Right atrium auricular region (tissue), 2 donors: ENCODE measurements around the gene ALDH4A1. TPM values are rescaled to one million over a fixed set of nuclear protein-coding genes. Genes with fewer than 3 reads are reported as not detected.
"Not testable (repeated sequence)": the region's sequence is repeated elsewhere in the genome, so short reads cannot be mapped to it uniquely, and the experiment has no call there.

Source experiments
- DNase-seq: peaks from one replicate; pipeline ENCODE4 v3.0.0-alpha.2; 2019; ENCODE audit warnings: low spot score
- H3K27ac ChIP-seq, 2 donors: fragments of 200-600 bp; sonication (generic); 1 replicate in 1 of 2; 2 replicates in 1 of 2; pipeline ENCODE4 v1.5.1; 2016 to 2019
- H3K27me3 ChIP-seq, 2 donors: fragments of 200-600 bp; sonication (generic); one replicate each; pipeline versions ENCODE4 v1.5.1 to v1.6.0; 2017 to 2019
- H3K36me3 ChIP-seq: fragments of 200-600 bp; sonication (generic); one replicate; pipeline ENCODE4 v1.5.1; 2016
- H3K4me1 ChIP-seq, 2 donors: fragments of 200-600 bp; sonication (generic); one replicate each; pipeline versions ENCODE4 v1.5.1 to v1.6.0; 2017 to 2019
- H3K4me3 ChIP-seq, 2 donors: fragments of 200-600 bp; sonication (generic); 1 replicate in 1 of 2; 2 replicates in 1 of 2; pipeline ENCODE4 v1.5.1; 2017 to 2019; ENCODE audit warnings: mild to moderate bottlenecking in 1 of 2, moderate library complexity in 1 of 2
- H3K9me3 ChIP-seq, 2 donors: fragments of 200-600 bp; sonication (generic); one replicate each; pipeline ENCODE4 v1.5.1; 2019
- CTCF ChIP-seq, 2 donors: fragments of 200-600 bp; sonication (generic); IDR thresholded peaks; one replicate each; pipeline ENCODE4 v1.5.1; 2019; ENCODE audit warnings: antibody characterized with exemption in 2 of 2
- total RNA-seq, 2 donors: library from RNA; depleted of rRNA; stranded (reverse); fragments of >200 nt; gene quantifications; one replicate each; pipeline ENCODE4 v1.1.0, GENCODE V29; 2016

ALDH4A1 gene
- total RNA-seq, 2 donors from 2014 or later: 22.6 to 27.3 TPM

GRCh38 chr1:18895317-18895716 is 7.0 kb downstream of the ALDH4A1 start:
- Histone ChIP-seq H3K4me1 (peaks cover 0 to 23% of the 10 kb centered on the region in 2 donors), H3K9me3 (no peaks in the 10 kb centered on the region), H3K4me3 (no peak overlapping the region), H3K36me3 (no peaks in the 10 kb centered on the region), H3K27me3 (no peaks in the 10 kb centered on the region), H3K27ac (no peak overlapping the region)
- no peak for TF ChIP-seq CTCF (IDR thresholded peaks at IDR 0.05)
- DNase-seq: no peak

GRCh38 chr1:18893120-18893519 is 9.2 kb downstream of the ALDH4A1 start:
- Histone ChIP-seq H3K4me3 (no peak overlapping the region), H3K4me1 (peaks cover 0 to 23% of the 10 kb centered on the region in 2 donors)

GRCh38 chr1:18891858-18892257 is 10.5 kb downstream of the ALDH4A1 start:
- not testable (repeated sequence) for H3K4me3 ChIP-seq, H3K27me3 ChIP-seq, H3K9me3 ChIP-seq, DNase-seq, H3K36me3 ChIP-seq
- peak overlapping the region in 1 of 2 donors; percentile 18 for H3K27ac ChIP-seq
- H3K4me1 ChIP-seq: peaks cover 0 to 23% of the 10 kb centered on the region in 2 donors

More at GRCh38 chr1:18893120-18893519, 9.2 kb downstream of the ALDH4A1 start:
- Histone ChIP-seq H3K9me3 (no peaks in the 10 kb centered on the region), H3K36me3 (no peaks in the 10 kb centered on the region), H3K27me3 (no peaks in the 10 kb centered on the region), H3K27ac (no peak overlapping the region)
- DNase-seq: no peak
- no peak for TF ChIP-seq CTCF (IDR thresholded peaks at IDR 0.05)

- DNase-seq: no peak
- Histone ChIP-seq H3K27ac (peak overlapping the region in 1 of 2 donors; percentile 18), H3K9me3 (no peaks in the 10 kb centered on the region), H3K27me3 (no peaks in the 10 kb centered on the region), H3K4me1 (peaks cover 0 to 23% of the 10 kb centered on the region in 2 donors), H3K4me3 (no peak overlapping the region), H3K36me3 (no peaks in the 10 kb centered on the region)
- no peak for TF ChIP-seq CTCF (IDR thresholded peaks at IDR 0.05)
Observed at GRCh38 chr1:18891426-18891780, 11.0 kb downstream of the ALDH4A1 start.

- H3K4me1 ChIP-seq: peaks cover 0 to 23% of the 10 kb centered on the region in 2 donors
- no peaks in the 10 kb centered on the region for H3K36me3 ChIP-seq
- DNase-seq: no peak
- H3K4me3 ChIP-seq: no peak overlapping the region
- no peak overlapping the region for H3K27ac ChIP-seq
- no peaks in the 10 kb centered on the region for H3K27me3 ChIP-seq
- TF ChIP-seq CTCF (IDR thresholded peaks at IDR 0.05): no peak
- no peaks in the 10 kb centered on the region for H3K9me3 ChIP-seq
Observed at GRCh38 chr1:18890706-18891425, 11.5 kb downstream of the ALDH4A1 start.

- no peak for TF ChIP-seq CTCF (IDR thresholded peaks at IDR 0.05)
- Histone ChIP-seq H3K9me3 (no peaks in the 10 kb centered on the region), H3K4me1 (peaks cover 0 to 7% of the 10 kb centered on the region in 2 donors), H3K27ac (no peak overlapping the region), H3K36me3 (peaks cover 7% of the 10 kb centered on the region), H3K4me3 (no peak overlapping the region), H3K27me3 (no peaks in the 10 kb centered on the region)
- DNase-seq: no peak
Observed at GRCh38 chr1:18886003-18886335, 16.4 kb downstream of the ALDH4A1 start.
